Stimulated activated CD8-positive, alpha-beta memory T cell treated with anti-CD3 and anti-CD28 coated beads, Interleukin-4, amount 100 ng/mL, for 48 hours (primary cell): Measurements from ENCODE around the gene AFF3.

Experiments
- DNase-seq: peaks from one replicate; pipeline ENCODE4 v3.0.0-alpha.2; 2020

AFF3 gene

GRCh38 chr2:99851811-99852210, 290.6 kb downstream of the AFF3 start:
- DNase-seq: no peak

GRCh38 chr2:99851089-99851488, 291.3 kb downstream of the AFF3 start:
- no peak for DNase-seq

- DNase-seq: no peak
These were observed 292.2 kb downstream of the AFF3 start for GRCh38 chr2:99850084-99850710.

GRCh38 chr2:99846462-99847107, 295.8 kb downstream of the AFF3 start:
- DNase-seq: no peak

- no peak for DNase-seq
These were observed 297.1 kb downstream of the AFF3 start for GRCh38 chr2:99845296-99845695.

- DNase-seq: no peak
These were observed 299.9 kb downstream of the AFF3 start for GRCh38 chr2:99842451-99842850.

- DNase-seq: no peak
These were observed 300.6 kb downstream of the AFF3 start for GRCh38 chr2:99841749-99842148.

GRCh38 chr2:99840831-99841230, 301.6 kb downstream of the AFF3 start:
- no peak for DNase-seq

- DNase-seq: no peak
These were observed 305.4 kb downstream of the AFF3 start for GRCh38 chr2:99836690-99837605.

GRCh38 chr2:99834426-99834825, 308.0 kb downstream of the AFF3 start:
- no peak for DNase-seq

GRCh38 chr2:99833586-99834201, 308.7 kb downstream of the AFF3 start:
- no peak for DNase-seq

- no peak for DNase-seq
These were observed 309.5 kb downstream of the AFF3 start for GRCh38 chr2:99832926-99833325.

- DNase-seq: no peak
These were observed 310.6 kb downstream of the AFF3 start for GRCh38 chr2:99831772-99832171.

GRCh38 chr2:99827296-99827999, 314.9 kb downstream of the AFF3 start:
- DNase-seq: no peak

GRCh38 chr2:99825630-99826029, 316.8 kb downstream of the AFF3 start:
- no peak for DNase-seq

- DNase-seq: no peak
These were observed 317.6 kb downstream of the AFF3 start for GRCh38 chr2:99824758-99825157.

GRCh38 chr2:99822474-99823207, 319.7 kb downstream of the AFF3 start:
- no peak for DNase-seq

- no peak for DNase-seq
These were observed 320.4 kb downstream of the AFF3 start for GRCh38 chr2:99821984-99822383.

GRCh38 chr2:99821572-99821971, 320.8 kb downstream of the AFF3 start:
- no peak for DNase-seq

- DNase-seq: no peak
These were observed 321.4 kb downstream of the AFF3 start for GRCh38 chr2:99821039-99821438.

- no peak for DNase-seq
These were observed 322.6 kb downstream of the AFF3 start for GRCh38 chr2:99819766-99820165.

- DNase-seq: no peak
These were observed 323.5 kb downstream of the AFF3 start for GRCh38 chr2:99818842-99819241.
